Astrocyte (in vitro differentiated cells and primary cell): ENCODE data around the gene SPSB1. TPM values are rescaled to one million over a fixed set of nuclear protein-coding genes. Genes with fewer than 3 reads are reported as not detected.
A peak's percentile ranks its signal among the peaks of the same experiment; 100 is the strongest.

ENCODE experiments used
- DNase-seq: peaks from one replicate; pipeline ENCODE4 v3.0.0-alpha.2; 2010; ENCODE audit warnings: low read depth
- FAIRE-seq: peaks from 2 replicates; lab custom pipeline; 2011; peaks lifted over from hg19 to GRCh38; lab: Jason Lieb, UNC
- H2AFZ ChIP-seq: 2 replicates; pipeline ENCODE4 v1.6.0; 2012; ENCODE audit warnings: low read depth, low read length, inconsistent platforms
- H3K27ac ChIP-seq: 2 replicates; pipeline ENCODE4 v1.5.1; 2011; ENCODE audit warnings: low read depth, low read length, inconsistent platforms
- H3K27me3 ChIP-seq: 2 replicates; pipeline ENCODE4 v1.6.0; 2011; ENCODE audit warnings: low read length, inconsistent platforms; ENCODE audit not compliant: insufficient read depth
- H3K36me3 ChIP-seq: 2 replicates; pipeline ENCODE4 v1.5.1; 2011; ENCODE audit warnings: low read length, inconsistent platforms; ENCODE audit not compliant: insufficient read depth
- H3K4me1 ChIP-seq: 2 replicates; pipeline ENCODE4 v1.5.1; 2011; ENCODE audit warnings: low read length, inconsistent platforms; ENCODE audit not compliant: insufficient read depth
- H3K4me2 ChIP-seq: 2 replicates; pipeline ENCODE4 v1.6.0; 2012; ENCODE audit warnings: low read length, inconsistent platforms
- H3K4me3 ChIP-seq: 2 replicates; pipeline ENCODE4 v1.5.1; 2011; ENCODE audit warnings: low read depth, mild to moderate bottlenecking, low read length, inconsistent platforms; ENCODE audit not compliant: insufficient read depth
- H3K79me2 ChIP-seq: 2 replicates; pipeline ENCODE4 v1.6.0; 2012; ENCODE audit warnings: mild to moderate bottlenecking, low read length, inconsistent platforms; ENCODE audit not compliant: insufficient read depth
- H3K9ac ChIP-seq: 2 replicates; pipeline ENCODE4 v1.6.0; 2012; ENCODE audit warnings: mild to moderate bottlenecking, low read length, inconsistent platforms
- H3K9me3 ChIP-seq: 2 replicates; pipeline ENCODE4 v1.5.1; 2012; ENCODE audit warnings: low read depth, mild to moderate bottlenecking, low read length, inconsistent platforms; ENCODE audit not compliant: insufficient read depth
- H4K20me1 ChIP-seq: 2 replicates; pipeline ENCODE4 v1.6.0; 2012; ENCODE audit warnings: low read length, inconsistent platforms; ENCODE audit not compliant: insufficient read depth
- H3K27ac Mint-ChIP-seq: one replicate; pipeline ENCODE4 v1.8.0; 2021; ENCODE audit warnings: mild to moderate bottlenecking, mixed read lengths; ENCODE audit not compliant: unreplicated experiment
- H3K27me3 Mint-ChIP-seq: one replicate; pipeline ENCODE4 v1.8.0; 2021; ENCODE audit warnings: low read depth, mixed read lengths; ENCODE audit not compliant: unreplicated experiment
- H3K36me3 Mint-ChIP-seq: one replicate; pipeline ENCODE4 v1.8.0; 2021; ENCODE audit warnings: low read depth, mixed read lengths; ENCODE audit not compliant: unreplicated experiment
- H3K4me1 Mint-ChIP-seq: one replicate; pipeline ENCODE4 v1.8.0; 2021; ENCODE audit warnings: low read depth, mixed read lengths; ENCODE audit not compliant: unreplicated experiment
- H3K4me3 Mint-ChIP-seq: one replicate; pipeline ENCODE4 v1.8.0; 2021; ENCODE audit warnings: mild to moderate bottlenecking, moderate library complexity, mixed read lengths; ENCODE audit not compliant: unreplicated experiment
- H3K9me3 Mint-ChIP-seq: one replicate; pipeline ENCODE4 v1.8.0; 2021; ENCODE audit warnings: mild to moderate bottlenecking, mixed read lengths; ENCODE audit not compliant: unreplicated experiment
- CTCF ChIP-seq: IDR thresholded peaks from 2 replicates; pipeline ENCODE4 v1.5.1; 2011; ENCODE audit warnings: low read depth, mild to moderate bottlenecking, inconsistent platforms, low read length, moderate library complexity; ENCODE audit not compliant: insufficient read depth
- EZH2 ChIP-seq: IDR thresholded peaks from 2 replicates; pipeline ENCODE4 v1.6.1; 2012; ENCODE audit warnings: mild to moderate bottlenecking, low read length, inconsistent platforms; ENCODE audit not compliant: insufficient read depth
- total RNA-seq: library from RNA; stranded (reverse); gene quantifications from 2 replicates; pipeline ENCODE4 v1.2.1, GENCODE V29; 2021

Gene SPSB1
- total RNA-seq, 1 donor from 2014 or later, result 53.5 TPM

- H3K4me3 ChIP-seq, result no peak overlapping the region
- H3K27me3 Mint-ChIP-seq, result peaks cover 6% of the 10 kb centered on the region
- peaks cover 8% of the 10 kb centered on the region for H3K9me3 ChIP-seq
- H4K20me1 ChIP-seq, result peaks cover 44% of the 10 kb centered on the region
- H3K27me3 ChIP-seq, result no peaks in the 10 kb centered on the region
- no peak overlapping the region for H3K4me3 Mint-ChIP-seq
- H3K36me3 ChIP-seq, result no peaks in the 10 kb centered on the region
- no peak overlapping the region for H3K4me2 ChIP-seq
- H3K27ac ChIP-seq, result no peak overlapping the region
- H3K9ac ChIP-seq, result no peak overlapping the region
- no peak for FAIRE-seq
- H3K36me3 Mint-ChIP-seq, result peaks cover 9% of the 10 kb centered on the region
- no peak overlapping the region for H3K27ac Mint-ChIP-seq
- TF ChIP-seq CTCF, result no peak
- TF ChIP-seq EZH2, result no peak
- no peak for DNase-seq
- peaks cover 22% of the 10 kb centered on the region for H3K4me1 Mint-ChIP-seq
- no peaks in the 10 kb centered on the region for H3K9me3 Mint-ChIP-seq
- H3K79me2 ChIP-seq, result peaks cover 48% of the 10 kb centered on the region
- peaks cover 16% of the 10 kb centered on the region for H3K4me1 ChIP-seq
- no peak overlapping the region for H2AFZ ChIP-seq
Measured at GRCh38 chr1:9256332-9256731, 36.4 kb upstream of the SPSB1 start.

GRCh38 chr1:9257851-9258250 is 34.8 kb upstream of the SPSB1 start:
- Mint-ChIP-seq H3K9me3 (no peaks in the 10 kb centered on the region), H3K27me3 (peaks cover 11% of the 10 kb centered on the region), H3K27ac (peak overlapping the region; percentile 70), H3K4me3 (no peak overlapping the region), H3K4me1 (peaks cover 16% of the 10 kb centered on the region), H3K36me3 (peaks cover 9% of the 10 kb centered on the region)
- Histone ChIP-seq H3K9me3 (peaks cover 8% of the 10 kb centered on the region), H3K36me3 (no peaks in the 10 kb centered on the region), H3K9ac (no peak overlapping the region), H3K4me1 (peaks cover 13% of the 10 kb centered on the region), H3K79me2 (peaks cover 39% of the 10 kb centered on the region), H3K4me3 (no peak overlapping the region), H2AFZ (no peak overlapping the region), H3K4me2 (no peak overlapping the region), H4K20me1 (peaks cover 52% of the 10 kb centered on the region), H3K27ac (no peak overlapping the region), H3K27me3 (no peaks in the 10 kb centered on the region)
- TF ChIP-seq EZH2 (no peak), CTCF (no peak)
- DNase-seq (no peak), FAIRE-seq (no peak)

GRCh38 chr1:9258629-9259028 is 34.1 kb upstream of the SPSB1 start:
- peaks cover 6% of the 10 kb centered on the region for H3K36me3 Mint-ChIP-seq
- Histone ChIP-seq H3K4me3 (no peak overlapping the region), H3K4me2 (no peak overlapping the region), H3K79me2 (peaks cover 39% of the 10 kb centered on the region), H2AFZ (no peak overlapping the region), H3K27me3 (no peaks in the 10 kb centered on the region), H3K9ac (no peak overlapping the region), H3K4me1 (peaks cover 5% of the 10 kb centered on the region), H3K27ac (no peak overlapping the region), H3K9me3 (peaks cover 8% of the 10 kb centered on the region), H4K20me1 (peaks cover 47% of the 10 kb centered on the region), H3K36me3 (no peaks in the 10 kb centered on the region)
- H3K4me3 Mint-ChIP-seq, result no peak overlapping the region
- TF ChIP-seq CTCF (no peak), EZH2 (no peak)
- DNase-seq (no peak), FAIRE-seq (peak; percentile 76)
- peaks cover 8% of the 10 kb centered on the region for H3K4me1 Mint-ChIP-seq
- H3K9me3 Mint-ChIP-seq, result no peaks in the 10 kb centered on the region
- H3K27ac Mint-ChIP-seq, result no peak overlapping the region
- peaks cover 11% of the 10 kb centered on the region for H3K27me3 Mint-ChIP-seq
